LNCAP (cell line): ENCODE data around the gene MSN.

Source experiments
- CTCF ChIP-seq: fragments of 450-650 bp; IDR thresholded peaks from 2 replicates; pipeline ENCODE4 v1.5.1; 2017; ENCODE audit warnings: mild to moderate bottlenecking

MSN gene

GRCh38 chrX:65706041-65706828, 38.8 kb downstream of the MSN start:
- no peak for TF ChIP-seq CTCF

- TF ChIP-seq CTCF, result no peak
These were observed 39.7 kb downstream of the MSN start for GRCh38 chrX:65707151-65707550.

GRCh38 chrX:65712005-65712806, 44.8 kb downstream of the MSN start:
- no peak for TF ChIP-seq CTCF

GRCh38 chrX:65718538-65718937, 51.1 kb downstream of the MSN start:
- no peak for TF ChIP-seq CTCF

GRCh38 chrX:65720381-65720964, 53.0 kb downstream of the MSN start:
- TF ChIP-seq CTCF, result no peak

- TF ChIP-seq CTCF, result no peak
These were observed 56.3 kb downstream of the MSN start for GRCh38 chrX:65723706-65724105.

GRCh38 chrX:65726715-65727114, 59.3 kb downstream of the MSN start:
- TF ChIP-seq CTCF, result no peak
